A673 (cell line): ENCODE data around the gene LIF. TPM values are rescaled to one million over a fixed set of nuclear protein-coding genes. Genes with fewer than 3 reads are reported as not detected.

Experiments used
- BruUV-seq: library from RNA; stranded (reverse); fragments of 400-500 nt; replicated peaks from 2 replicates; lab custom pipeline; 2021; lab: Mats Ljungman, UMichigan
- CTCF ChIA-PET: fragments of 300-600 bp; sonication (Branson Sonifier 250); formaldehyde crosslinking; loops from one replicate; lab custom pipeline; 2022; ENCODE audit warnings: antibody characterized with exemption; lab: Charles Lee
- POLR2A ChIA-PET: fragments of 300-600 bp; sonication (Branson Sonifier 250); formaldehyde crosslinking; loops from one replicate; lab custom pipeline; 2022; ENCODE audit warnings: antibody characterized with exemption; ENCODE audit not compliant: low non-redundant PET; lab: Charles Lee
- DNase-seq: peaks from one replicate; pipeline ENCODE4 v3.0.0-alpha.2; 2015; ENCODE audit warnings: low spot score
- H3K27ac ChIP-seq: fragments of 200-600 bp; sonication (generic); 2 replicates; pipeline ENCODE4 v1.5.1; 2016; ENCODE audit warnings: mixed run types, low read depth, mild to moderate bottlenecking, mixed read lengths, antibody characterized with exemption, low read length; ENCODE audit not compliant: poor library complexity, severe bottlenecking
- H3K27me3 ChIP-seq: fragments of 200-600 bp; sonication (generic); replicated peaks from 2 replicates; pipeline ENCODE4 v1.6.1; 2017; ENCODE audit warnings: mixed run types, low read depth, mild to moderate bottlenecking, mixed read lengths, antibody characterized with exemption, low read length; ENCODE audit not compliant: insufficient read depth, poor library complexity
- H3K36me3 ChIP-seq: fragments of 200-600 bp; sonication (generic); 2 replicates; pipeline ENCODE4 v1.6.1; 2016; ENCODE audit warnings: mixed run types, mild to moderate bottlenecking, mixed read lengths, antibody characterized with exemption, low read length; ENCODE audit not compliant: insufficient read depth, poor library complexity, severe bottlenecking
- H3K4me1 ChIP-seq: fragments of 200-600 bp; sonication (generic); 2 replicates; pipeline ENCODE4 v1.6.1; 2017; ENCODE audit warnings: mixed run types, mild to moderate bottlenecking, mixed read lengths, antibody characterized with exemption, low read length; ENCODE audit not compliant: insufficient read depth, poor library complexity, severe bottlenecking
- H3K4me3 ChIP-seq: fragments of 200-600 bp; sonication (generic); 2 replicates; pipeline ENCODE4 v1.5.1; 2016; ENCODE audit warnings: low read depth, mixed run types, mild to moderate bottlenecking, mixed read lengths, low read length; ENCODE audit not compliant: poor library complexity, severe bottlenecking
- H3K9me3 ChIP-seq: fragments of 200-600 bp; sonication (generic); 2 replicates; pipeline ENCODE4 v1.6.1; 2016; ENCODE audit warnings: mixed run types, low read depth, mild to moderate bottlenecking, mixed read lengths, antibody characterized with exemption, low read length; ENCODE audit not compliant: poor library complexity, severe bottlenecking
- EZH2 ChIP-seq: fragments of 200-600 bp; sonication (generic); IDR thresholded peaks from 2 replicates; pipeline ENCODE4 v1.6.1; 2017; ENCODE audit warnings: borderline replicate concordance, low read depth, mild to moderate bottlenecking, mixed read lengths, antibody characterized with exemption, low read length; ENCODE audit not compliant: poor library complexity, severe bottlenecking
- intact Hi-C: fragments of 100-400 bp; cut with micrococcal nuclease; formaldehyde crosslinking; loops from one replicate; pipeline ENCODE4 v1.10.0; 2022; ENCODE audit not compliant: unreplicated experiment
- total RNA-seq: library from RNA; stranded (reverse); gene quantifications from 2 replicates; pipeline ENCODE4 v1.2.3, GENCODE V29; 2021
- TF ChIP-seq, protein P1 (sequence below): fragments of 300-800, 200-600 bp; sonication (generic); conservative IDR thresholded peaks from 2 replicates; pipeline ENCODE4 v1.5.1; 2017; ENCODE audit warnings: low read depth, mild to moderate bottlenecking, antibody characterized with exemption, low read length, moderate library complexity, mixed read lengths

The LIF gene
- total RNA-seq, 1 experiment from 2014 or later = 0.24 TPM

DNA sequence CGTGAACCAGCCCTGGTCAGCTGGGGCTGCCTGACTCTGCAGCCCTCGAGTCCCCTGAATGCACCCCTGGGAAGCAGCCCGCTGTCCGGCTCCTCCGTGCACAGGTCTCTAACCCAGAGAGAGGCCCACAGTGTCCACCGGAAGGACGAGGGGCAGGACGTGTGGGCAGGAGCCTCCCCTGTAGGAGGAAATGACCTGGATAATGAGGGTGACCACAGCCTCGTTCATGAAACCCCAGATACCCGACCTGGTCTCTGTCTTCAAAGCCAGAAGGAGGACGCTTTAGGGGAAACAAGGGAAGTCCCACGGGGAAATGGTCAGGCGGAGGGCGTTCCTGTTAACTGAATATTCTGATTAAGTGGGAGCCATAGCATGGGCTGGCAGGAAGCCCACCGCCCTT is 23.3 kb downstream of the LIF start:
- Histone ChIP-seq H3K4me1 (no peaks in the 10 kb centered on the region), H3K4me3 (no peak overlapping the region), H3K27me3 (no peaks in the 10 kb centered on the region), H3K36me3 (no peaks in the 10 kb centered on the region), H3K9me3 (no peaks in the 10 kb centered on the region), H3K27ac (no peak overlapping the region)
- ChIA-PET CTCF (no interaction called here), POLR2A (no interaction called here)
- BruUV-seq = no TSS peak
- intact Hi-C loops = no loop called here
- DNase-seq = no peak
- no peak for TF ChIP-seq EZH2
- TF ChIP-seq, protein P1, sequence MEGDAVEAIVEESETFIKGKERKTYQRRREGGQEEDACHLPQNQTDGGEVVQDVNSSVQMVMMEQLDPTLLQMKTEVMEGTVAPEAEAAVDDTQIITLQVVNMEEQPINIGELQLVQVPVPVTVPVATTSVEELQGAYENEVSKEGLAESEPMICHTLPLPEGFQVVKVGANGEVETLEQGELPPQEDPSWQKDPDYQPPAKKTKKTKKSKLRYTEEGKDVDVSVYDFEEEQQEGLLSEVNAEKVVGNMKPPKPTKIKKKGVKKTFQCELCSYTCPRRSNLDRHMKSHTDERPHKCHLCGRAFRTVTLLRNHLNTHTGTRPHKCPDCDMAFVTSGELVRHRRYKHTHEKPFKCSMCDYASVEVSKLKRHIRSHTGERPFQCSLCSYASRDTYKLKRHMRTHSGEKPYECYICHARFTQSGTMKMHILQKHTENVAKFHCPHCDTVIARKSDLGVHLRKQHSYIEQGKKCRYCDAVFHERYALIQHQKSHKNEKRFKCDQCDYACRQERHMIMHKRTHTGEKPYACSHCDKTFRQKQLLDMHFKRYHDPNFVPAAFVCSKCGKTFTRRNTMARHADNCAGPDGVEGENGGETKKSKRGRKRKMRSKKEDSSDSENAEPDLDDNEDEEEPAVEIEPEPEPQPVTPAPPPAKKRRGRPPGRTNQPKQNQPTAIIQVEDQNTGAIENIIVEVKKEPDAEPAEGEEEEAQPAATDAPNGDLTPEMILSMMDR = no peak

DNA sequence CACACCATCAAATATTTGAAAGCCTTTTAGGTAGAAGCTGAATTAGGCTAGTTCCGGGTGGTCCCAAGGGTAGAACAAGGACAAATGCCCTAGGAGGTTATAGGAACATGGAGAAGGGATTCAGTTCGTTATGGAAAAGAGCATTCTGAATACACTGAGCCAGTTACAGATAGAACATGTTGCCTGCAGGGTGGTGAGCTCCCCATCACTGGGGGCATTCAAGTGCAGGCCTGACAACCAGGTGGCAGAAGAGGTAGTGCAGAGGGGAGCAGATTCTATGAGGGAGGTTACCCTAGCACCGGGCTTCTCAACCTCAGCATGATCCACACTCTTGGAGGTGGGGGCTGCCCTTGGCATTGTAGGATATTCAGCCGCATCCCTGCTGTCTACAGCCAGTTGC is 24.2 kb downstream of the LIF start:
- Histone ChIP-seq H3K27me3 (no peaks in the 10 kb centered on the region), H3K27ac (no peak overlapping the region), H3K36me3 (no peaks in the 10 kb centered on the region), H3K9me3 (no peaks in the 10 kb centered on the region), H3K4me1 (no peaks in the 10 kb centered on the region), H3K4me3 (no peak overlapping the region)
- POLR2A ChIA-PET = no interaction called here
- BruUV-seq = no TSS peak
- CTCF ChIA-PET = no interaction called here
- intact Hi-C loops = no loop called here
- no peak for DNase-seq
- TF ChIP-seq, protein P1 = no peak
- no peak for TF ChIP-seq EZH2

DNA sequence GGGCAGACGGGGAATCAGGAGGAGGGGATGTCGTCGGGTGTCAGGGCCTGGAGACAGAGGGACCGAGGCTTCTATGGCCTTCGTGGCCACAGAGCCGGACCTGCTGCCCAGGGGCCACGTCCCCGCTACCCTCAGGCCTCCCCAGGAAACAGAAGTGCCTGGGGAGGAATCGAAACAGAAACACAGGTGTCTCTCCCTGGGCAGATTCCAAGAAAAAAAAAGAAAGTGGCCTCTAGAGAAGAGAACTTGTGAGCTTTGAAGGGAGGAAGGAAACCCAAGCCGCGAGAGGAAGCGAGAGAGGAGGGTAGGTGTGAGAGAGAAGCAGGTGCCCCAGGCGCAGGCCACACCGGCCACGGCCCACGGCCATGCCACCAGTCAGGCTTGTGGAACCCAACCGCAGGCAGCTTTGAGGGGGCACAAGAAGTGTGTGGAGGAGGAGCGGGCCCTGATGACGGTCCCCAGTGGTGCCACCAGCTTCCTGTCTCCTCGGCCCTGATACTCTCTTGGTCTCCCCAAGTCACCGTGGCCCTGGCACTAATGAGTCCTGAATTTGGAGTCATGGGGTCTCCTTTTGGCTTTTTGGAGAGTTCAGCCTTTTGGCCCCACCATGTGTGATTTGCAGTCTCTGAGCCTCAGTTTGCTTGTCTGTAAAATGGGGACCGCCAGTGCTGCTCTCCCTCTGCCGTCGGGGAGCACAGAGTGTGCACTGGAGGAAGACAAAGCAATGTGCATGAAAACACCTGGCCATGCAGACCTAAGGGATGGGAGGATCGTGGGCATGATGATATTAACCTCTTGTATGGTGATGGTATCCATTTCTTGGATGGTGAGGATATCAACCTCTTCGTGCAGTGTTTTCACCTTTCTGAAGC is 25.2 kb downstream of the LIF start:
- no peak for DNase-seq
- Histone ChIP-seq H3K27me3 (no peaks in the 10 kb centered on the region), H3K36me3 (no peaks in the 10 kb centered on the region), H3K4me3 (no peak overlapping the region), H3K4me1 (no peaks in the 10 kb centered on the region), H3K9me3 (no peaks in the 10 kb centered on the region), H3K27ac (no peak overlapping the region)
- ChIA-PET CTCF (no interaction called here), POLR2A (no interaction called here)
- intact Hi-C loops = no loop called here
- no TSS peak for BruUV-seq
- no peak for TF ChIP-seq EZH2
- TF ChIP-seq, protein P1 = no peak
